Measurements from ENCODE around the gene FAM216A. TPM values are rescaled to one million over a fixed set of nuclear protein-coding genes. Genes with fewer than 3 reads are reported as not detected.
"Not testable (repeated sequence)": the region's sequence is repeated elsewhere in the genome, so short reads cannot be mapped to it uniquely, and the experiment has no call there.

FAM216A gene
- polyA plus RNA-seq, 1 experiment: 13.0 TPM

DNA sequence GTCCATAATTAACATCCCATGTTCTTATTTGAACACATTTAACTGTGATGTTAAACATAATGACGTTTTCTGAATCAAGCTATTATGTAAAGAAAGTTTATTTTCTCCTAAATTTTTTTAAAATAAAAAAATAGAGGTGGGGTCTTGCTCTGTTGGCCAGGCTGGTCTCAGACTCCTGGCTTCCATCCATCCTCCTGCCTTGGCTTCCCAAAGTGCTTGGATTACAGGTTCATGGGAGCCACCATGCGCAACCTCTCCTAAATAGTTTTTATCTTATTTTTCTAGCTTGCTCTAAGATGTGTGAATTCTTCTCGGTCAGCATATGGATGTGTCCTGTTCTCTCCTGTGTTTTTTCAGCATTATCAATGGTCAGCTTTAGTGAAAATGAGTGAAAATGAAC, 36.7 kb downstream of the FAM216A start:
- Histone ChIP-seq H3K27me3 (ENCODE audit: control insufficient read depth, insufficient read depth, low read length) (no peaks in the 10 kb centered on the region), H3K4me3 (ENCODE audit: low read depth, low read length) (no peak overlapping the region), H3K36me3 (ENCODE audit: control insufficient read depth, insufficient read depth, low read length) (no peaks in the 10 kb centered on the region)
- ChIA-PET CTCF (interaction anchor here (0.7 to 0.9 kb wide), 2 partner anchors 37 to 95 kb away, joined by 3 to 5 read pairs; partner anchors contain the start of genes FAM216A and GPN3), POLR2A (no interaction called here)
- TF ChIP-seq, protein P1, sequence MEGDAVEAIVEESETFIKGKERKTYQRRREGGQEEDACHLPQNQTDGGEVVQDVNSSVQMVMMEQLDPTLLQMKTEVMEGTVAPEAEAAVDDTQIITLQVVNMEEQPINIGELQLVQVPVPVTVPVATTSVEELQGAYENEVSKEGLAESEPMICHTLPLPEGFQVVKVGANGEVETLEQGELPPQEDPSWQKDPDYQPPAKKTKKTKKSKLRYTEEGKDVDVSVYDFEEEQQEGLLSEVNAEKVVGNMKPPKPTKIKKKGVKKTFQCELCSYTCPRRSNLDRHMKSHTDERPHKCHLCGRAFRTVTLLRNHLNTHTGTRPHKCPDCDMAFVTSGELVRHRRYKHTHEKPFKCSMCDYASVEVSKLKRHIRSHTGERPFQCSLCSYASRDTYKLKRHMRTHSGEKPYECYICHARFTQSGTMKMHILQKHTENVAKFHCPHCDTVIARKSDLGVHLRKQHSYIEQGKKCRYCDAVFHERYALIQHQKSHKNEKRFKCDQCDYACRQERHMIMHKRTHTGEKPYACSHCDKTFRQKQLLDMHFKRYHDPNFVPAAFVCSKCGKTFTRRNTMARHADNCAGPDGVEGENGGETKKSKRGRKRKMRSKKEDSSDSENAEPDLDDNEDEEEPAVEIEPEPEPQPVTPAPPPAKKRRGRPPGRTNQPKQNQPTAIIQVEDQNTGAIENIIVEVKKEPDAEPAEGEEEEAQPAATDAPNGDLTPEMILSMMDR (IDR thresholded peaks at IDR 0.05; ENCODE audit: insufficient read depth, low read depth, low read length): no peak
- no peak for DNase-seq (ENCODE audit: low read depth)

DNA sequence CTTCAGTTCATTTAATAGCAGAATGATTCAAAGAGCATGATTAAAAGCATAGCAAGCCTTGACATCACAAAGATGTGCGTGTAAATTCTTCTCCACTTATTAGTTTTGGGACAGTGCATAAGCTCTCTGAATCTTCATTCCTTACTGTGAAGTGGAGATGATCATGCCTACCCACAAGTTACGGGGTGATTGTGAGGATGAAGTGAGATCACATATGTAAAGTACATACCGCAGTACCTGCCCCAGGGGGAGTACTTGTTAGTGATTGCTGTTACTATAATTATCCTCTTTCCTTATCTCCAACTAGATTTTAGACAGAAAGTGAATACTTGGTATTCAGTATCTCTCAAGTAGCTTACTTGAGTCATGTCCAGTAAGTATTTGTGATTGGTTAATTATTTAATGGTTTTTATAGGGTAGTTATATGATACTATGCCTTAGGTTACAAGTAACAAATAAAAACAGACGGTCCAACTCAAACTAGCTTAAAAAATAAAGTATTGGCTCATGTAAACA, 39.5 kb downstream of the FAM216A start:
- no peak overlapping the region for H3K4me3 ChIP-seq (ENCODE audit: low read depth, low read length)
- no peak for DNase-seq (ENCODE audit: low read depth)
- H3K36me3 ChIP-seq (ENCODE audit: control insufficient read depth, insufficient read depth, low read length): no peaks in the 10 kb centered on the region
- H3K27me3 ChIP-seq (ENCODE audit: control insufficient read depth, insufficient read depth, low read length): no peaks in the 10 kb centered on the region
- CTCF ChIA-PET: interaction anchor here (0.6 to 15.3 kb wide), 5 partner anchors 35 to 93 kb away, joined by 3 to 340 read pairs (median 6); partner anchors contain the start of gene ARPC3
- TF ChIP-seq, protein P1 (IDR thresholded peaks at IDR 0.05; ENCODE audit: insufficient read depth, low read depth, low read length): no peak
- POLR2A ChIA-PET: no interaction called here

DNA sequence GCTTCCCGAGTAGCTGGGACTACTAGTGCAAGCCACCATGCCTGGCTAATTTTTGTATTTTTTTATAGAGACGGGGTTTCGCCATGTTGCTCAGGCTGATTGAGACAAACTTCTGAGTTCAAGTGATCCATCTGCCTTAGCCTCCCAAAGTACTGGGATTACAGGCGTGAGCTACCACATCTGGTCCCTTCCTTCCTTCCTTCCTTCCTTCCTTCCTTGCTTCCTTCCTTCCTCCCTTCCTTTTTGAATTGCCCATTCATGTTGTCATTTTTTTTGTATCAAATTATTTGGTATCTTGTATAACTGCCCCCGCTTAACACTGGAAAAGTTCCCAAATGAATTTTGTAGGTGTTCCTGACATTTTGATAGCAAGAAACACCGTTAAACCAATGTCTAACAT, 45.2 kb downstream of the FAM216A start:
- DNase-seq (ENCODE audit: low read depth): no peak
- Histone ChIP-seq H3K27me3 (ENCODE audit: control insufficient read depth, insufficient read depth, low read length) (0 out of 2 replicates have a peak, but pooled peaks cover 1% of the 10 kb centered on the region), H3K4me3 (ENCODE audit: low read depth, low read length) (no peak overlapping the region), H3K36me3 (ENCODE audit: control insufficient read depth, insufficient read depth, low read length) (no peaks in the 10 kb centered on the region)
- TF ChIP-seq, protein P1 (IDR thresholded peaks at IDR 0.05; ENCODE audit: insufficient read depth, low read depth, low read length): no peak
- ChIA-PET POLR2A (interaction anchor here (0.8 kb wide), 1 partner anchor 46 kb away, joined by 8 read pairs; the partner anchor contains the start of gene GPN3), CTCF (interaction anchor here (1.1 to 15.3 kb wide), 9 partner anchors 8 to 374 kb away, joined by 5 to 340 read pairs (median 7); partner anchors contain the start of genes ARPC3, FAM216A and GPN3)

GRCh38 chr12:110514363-110514762, 45.7 kb downstream of the FAM216A start:
- DNase-seq (ENCODE audit: low read depth): no peak
- Histone ChIP-seq H3K4me3 (ENCODE audit: low read depth, low read length) (no peak overlapping the region), H3K36me3 (ENCODE audit: control insufficient read depth, insufficient read depth, low read length) (no peaks in the 10 kb centered on the region), H3K27me3 (ENCODE audit: control insufficient read depth, insufficient read depth, low read length) (0 out of 2 replicates have a peak, but pooled peaks cover 1% of the 10 kb centered on the region)
- TF ChIP-seq, protein P1 (IDR thresholded peaks at IDR 0.05; ENCODE audit: insufficient read depth, low read depth, low read length): no peak
- ChIA-PET CTCF (interaction anchor here (1.2 to 15.3 kb wide), 5 partner anchors 13 to 373 kb away, joined by 4 to 340 read pairs (median 8); partner anchors contain the start of genes FAM216A and GPN3), POLR2A (no interaction called here)

DNA sequence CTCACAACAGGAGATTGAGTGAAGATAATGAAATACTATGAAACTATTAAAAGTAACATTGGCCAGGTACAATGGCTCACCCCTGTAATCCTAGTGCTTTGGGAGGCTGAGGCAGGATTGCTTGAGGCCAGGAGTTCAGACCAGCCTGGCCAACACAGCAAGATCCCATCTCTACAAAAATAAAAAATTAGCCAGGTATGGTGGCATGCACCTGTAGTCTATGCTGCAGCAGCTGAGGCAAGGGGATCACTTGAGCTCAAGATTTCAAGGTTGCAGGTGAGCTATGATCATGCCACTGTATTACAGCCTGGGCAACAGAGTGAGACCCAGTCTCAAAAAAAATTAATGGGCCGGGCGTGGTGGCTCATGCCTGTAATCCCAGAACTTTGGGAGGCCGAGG, 48.4 kb downstream of the FAM216A start:
- ChIA-PET CTCF (interaction anchor here (15.3 kb wide), 1 partner anchor 84 kb away, joined by 340 read pairs; no protein-coding TSS in a partner anchor), POLR2A (no interaction called here)
- no peak for DNase-seq (ENCODE audit: low read depth)

DNA sequence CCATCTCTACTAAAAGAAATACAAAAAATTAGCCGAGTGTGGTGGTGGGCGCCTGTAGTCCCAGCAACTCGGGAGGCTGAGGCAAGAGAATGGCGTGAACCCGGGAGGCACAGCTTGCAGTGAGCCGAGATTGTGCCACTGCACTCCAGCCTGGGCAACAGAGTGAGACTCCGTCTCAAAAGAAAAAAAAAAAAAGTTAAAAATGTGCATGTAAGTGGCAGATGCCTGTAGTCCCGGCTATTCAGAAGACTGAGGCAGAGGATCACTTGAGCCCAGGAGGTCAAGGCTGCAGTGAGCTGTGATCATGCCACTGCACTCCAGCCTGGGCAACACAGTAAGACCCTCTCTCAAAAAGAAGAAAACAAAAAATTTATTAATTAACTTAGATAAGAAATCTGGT, 49.4 kb downstream of the FAM216A start:
- H3K27me3 ChIP-seq (ENCODE audit: control insufficient read depth, insufficient read depth, low read length); H3K4me3 ChIP-seq (ENCODE audit: low read depth, low read length); DNase-seq (ENCODE audit: low read depth); POLR2A ChIA-PET; H3K36me3 ChIP-seq (ENCODE audit: control insufficient read depth, insufficient read depth, low read length): not testable (repeated sequence)
- CTCF ChIA-PET: interaction anchor here (15.3 kb wide), 1 partner anchor 83 kb away, joined by 340 read pairs; no protein-coding TSS in a partner anchor

More for the DNA sequence above, 48.4 kb downstream of the FAM216A start:
- Histone ChIP-seq H3K36me3 (ENCODE audit: control insufficient read depth, insufficient read depth, low read length) (no peaks in the 10 kb centered on the region), H3K4me3 (ENCODE audit: low read depth, low read length) (no peak overlapping the region), H3K27me3 (ENCODE audit: control insufficient read depth, insufficient read depth, low read length) (0 out of 2 replicates have a peak, but pooled peaks cover 1% of the 10 kb centered on the region)
- TF ChIP-seq, protein P1 (IDR thresholded peaks at IDR 0.05; ENCODE audit: insufficient read depth, low read depth, low read length): no peak

GRCh38 chr12:110520876-110521712, 52.4 kb downstream of the FAM216A start:
- CTCF ChIA-PET: interaction anchor here (0.9 to 15.3 kb wide), 2 partner anchors 8 to 80 kb away, joined by 6 to 340 read pairs; no protein-coding TSS in a partner anchor
- POLR2A ChIA-PET; H3K36me3 ChIP-seq (ENCODE audit: control insufficient read depth, insufficient read depth, low read length); DNase-seq (ENCODE audit: low read depth); H3K27me3 ChIP-seq (ENCODE audit: control insufficient read depth, insufficient read depth, low read length); H3K4me3 ChIP-seq (ENCODE audit: low read depth, low read length): not testable (repeated sequence)
